Stimulated activated CD4-positive, alpha-beta T cell treated with anti-CD3 and anti-CD28 coated beads, Interleukin-1b, Interleukin-23, amount 100 ng/mL, for 24 hours (primary cell): Measurements from ENCODE around the gene IKZF2.
"Not testable (repeated sequence)": the region's sequence is repeated elsewhere in the genome, so short reads cannot be mapped to it uniquely, and the experiment has no call there.

Experiments
- DNase-seq, 4 experiments: peaks; one replicate each; pipeline ENCODE4 v3.0.0-alpha.2; 2020; ENCODE audit warnings: low read depth in 4 of 4, low spot score in 1 of 4

Gene IKZF2

DNA sequence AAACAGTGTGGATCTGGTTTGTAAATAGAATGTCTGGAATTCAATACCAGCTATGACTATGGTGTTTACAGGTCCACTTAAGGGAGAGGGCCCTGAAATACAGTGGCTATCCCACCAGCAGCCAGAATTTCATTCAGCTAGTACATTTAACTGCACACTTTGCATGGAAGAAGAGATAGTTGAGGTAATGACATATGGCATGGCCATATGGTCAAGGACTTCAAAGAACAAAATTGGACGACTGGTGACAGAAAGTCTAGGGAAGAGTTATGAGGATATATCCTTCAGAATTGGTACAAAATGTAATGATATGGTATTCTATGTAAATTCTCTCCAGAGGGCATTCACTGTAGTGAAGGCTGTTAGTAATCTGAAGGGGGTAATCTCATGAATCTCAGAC, 105.0 kb downstream of the IKZF2 start:
- DNase-seq = no peak

DNA sequence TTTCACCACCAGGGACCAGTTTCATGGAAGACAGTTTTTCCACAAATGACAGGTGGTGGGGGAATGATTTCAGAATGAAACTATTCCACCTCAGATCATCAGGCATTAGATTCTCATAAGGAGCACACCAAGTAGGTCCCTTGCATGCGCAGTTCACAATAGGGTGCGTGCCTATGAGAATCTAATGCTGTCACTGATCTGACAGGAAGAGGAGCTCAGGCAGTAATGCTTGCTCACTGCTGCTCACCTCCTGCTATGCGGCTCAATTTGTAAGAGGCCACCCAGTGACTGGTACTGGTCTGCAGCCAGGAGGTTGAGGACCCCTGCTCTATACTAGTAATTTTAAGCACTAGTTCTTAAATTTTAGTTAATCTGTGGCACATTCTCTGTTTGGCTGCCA, 107.8 kb downstream of the IKZF2 start:
- DNase-seq = no peak

DNA sequence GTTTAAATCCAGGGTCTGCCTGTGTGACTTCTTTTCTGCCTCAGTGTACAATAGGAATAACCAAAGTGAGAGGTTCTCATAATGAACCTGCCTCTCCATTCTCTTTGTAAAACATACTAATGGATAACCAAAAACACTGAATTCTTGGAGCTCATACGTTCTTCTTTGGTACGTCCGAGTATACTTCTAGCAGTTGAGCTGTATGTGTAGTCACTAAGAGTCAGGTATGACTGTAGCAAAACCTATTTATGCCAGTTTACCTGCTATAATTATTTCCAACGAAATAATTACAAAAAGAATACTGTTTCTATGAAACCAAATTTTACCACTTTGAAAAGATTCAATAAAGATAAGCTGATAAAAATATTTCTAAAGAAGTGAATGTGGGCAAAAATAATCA, 109.2 kb downstream of the IKZF2 start:
- DNase-seq = no peak

DNA sequence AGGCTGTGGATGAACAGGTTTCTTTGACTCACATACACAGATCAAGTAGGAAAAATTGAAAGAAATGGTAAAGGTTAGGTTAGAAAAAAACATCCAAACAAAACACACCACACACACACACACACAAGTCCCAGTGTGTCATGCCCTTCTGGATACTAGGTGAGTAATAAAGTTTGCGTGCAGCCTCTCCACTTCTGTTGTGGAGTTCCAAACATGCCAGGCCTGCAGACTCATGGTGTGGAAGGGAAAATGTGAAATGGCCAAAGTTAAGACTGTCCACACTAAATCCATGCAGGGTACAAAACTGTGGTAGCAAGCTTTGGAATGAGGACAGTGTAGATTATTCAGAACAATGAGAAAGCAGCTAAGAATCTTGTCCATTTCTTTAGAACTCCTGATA, 114.6 kb downstream of the IKZF2 start:
- no peak for DNase-seq

DNA sequence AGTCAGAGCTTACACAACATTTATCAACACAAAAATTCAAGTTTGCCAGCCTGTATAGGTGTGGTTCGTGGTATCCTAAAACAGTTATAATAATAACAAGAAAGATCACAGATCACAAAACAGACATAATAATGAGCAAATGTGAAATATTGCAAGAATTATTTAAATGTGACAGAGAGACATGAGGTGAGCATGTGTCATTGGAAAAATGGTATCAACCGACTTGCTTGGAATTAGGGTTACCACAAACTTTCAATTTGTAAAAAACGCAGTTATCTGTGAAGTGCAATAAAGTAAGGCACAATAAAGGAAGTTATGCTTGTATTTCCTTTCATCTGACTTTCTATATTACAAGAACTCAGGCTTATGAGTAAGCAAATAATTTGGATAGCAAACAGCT, 116.8 kb downstream of the IKZF2 start:
- DNase-seq = no peak

DNA sequence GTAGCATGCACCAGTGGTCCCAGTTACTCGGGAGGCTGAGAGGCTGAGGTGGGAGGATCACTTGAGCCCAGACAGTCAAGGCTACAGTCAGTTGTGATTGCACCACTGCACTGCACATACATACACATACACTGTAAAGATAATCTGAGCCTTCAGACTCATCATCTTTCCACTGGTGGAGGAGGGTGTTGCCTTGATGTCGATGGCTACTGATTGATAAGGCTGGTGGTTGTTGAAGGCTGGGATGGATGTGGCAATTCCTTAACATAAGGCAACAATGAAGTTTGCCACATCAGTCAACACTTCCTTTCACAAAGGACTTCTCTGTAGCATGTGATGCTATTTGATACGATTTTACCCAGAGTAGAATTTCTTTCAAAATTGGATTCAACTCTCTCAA, 118.8 kb downstream of the IKZF2 start:
- no peak for DNase-seq

DNA sequence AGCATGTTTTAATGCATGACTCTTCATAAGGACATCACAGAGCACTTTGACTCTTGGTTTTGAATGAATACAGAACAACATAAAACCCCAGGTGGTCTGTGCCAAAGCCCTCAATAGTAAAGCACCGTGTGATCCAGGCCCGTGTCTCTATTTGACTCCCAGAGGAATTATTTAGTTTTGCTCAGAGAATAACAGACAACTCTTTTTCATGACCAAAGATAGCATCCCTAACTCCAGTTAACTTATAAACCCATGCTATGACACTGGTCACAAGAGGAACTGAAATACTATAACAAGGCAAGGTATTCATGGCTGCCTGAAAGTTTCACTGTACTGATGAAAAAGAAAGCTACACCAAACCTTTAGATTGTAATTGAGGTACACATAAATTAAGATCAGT, 128.4 kb downstream of the IKZF2 start:
- DNase-seq = no peak

DNA sequence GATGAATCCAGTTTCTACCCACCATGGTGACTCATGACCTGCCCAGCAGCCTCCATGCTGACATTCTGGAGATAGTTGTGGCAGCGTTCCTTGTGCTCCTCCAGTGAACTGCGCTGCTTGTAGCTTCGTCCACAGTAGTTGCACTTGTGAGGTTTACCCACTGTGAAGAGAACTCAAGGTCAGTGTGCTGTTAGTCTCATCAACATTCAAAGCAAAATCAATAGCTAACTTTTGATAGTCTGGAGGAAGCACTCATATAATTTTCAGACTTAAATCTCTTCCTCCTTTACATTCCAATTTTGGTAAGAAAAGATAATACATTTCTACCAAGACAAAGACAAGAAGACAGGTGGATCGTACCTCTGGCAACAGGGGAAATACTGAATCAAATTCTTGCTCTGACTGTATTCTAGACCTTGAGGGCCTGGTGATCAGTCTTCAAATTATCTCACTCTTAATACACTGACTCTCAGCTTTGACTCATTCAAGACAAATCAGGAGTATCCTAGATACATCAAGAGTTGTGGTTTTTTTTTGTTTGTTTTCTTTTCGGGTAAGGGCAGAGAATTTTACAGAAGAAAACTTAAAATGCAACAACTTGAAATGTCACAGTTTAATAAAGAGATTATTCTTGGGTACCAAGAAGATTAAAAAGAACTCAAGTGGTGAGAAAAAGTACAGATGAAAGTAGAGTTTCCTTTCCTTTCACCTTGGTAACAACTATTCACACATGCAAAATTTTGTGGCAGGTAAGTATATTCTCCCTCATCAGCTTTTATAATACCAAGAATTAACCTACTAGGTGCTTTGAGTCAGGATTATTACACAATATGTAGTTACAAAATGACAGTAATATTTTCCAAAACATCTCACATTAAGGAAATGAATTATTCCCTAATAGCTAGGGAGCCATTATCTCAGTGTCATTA, 129.2 kb downstream of the IKZF2 start:
- DNase-seq = no peak

DNA sequence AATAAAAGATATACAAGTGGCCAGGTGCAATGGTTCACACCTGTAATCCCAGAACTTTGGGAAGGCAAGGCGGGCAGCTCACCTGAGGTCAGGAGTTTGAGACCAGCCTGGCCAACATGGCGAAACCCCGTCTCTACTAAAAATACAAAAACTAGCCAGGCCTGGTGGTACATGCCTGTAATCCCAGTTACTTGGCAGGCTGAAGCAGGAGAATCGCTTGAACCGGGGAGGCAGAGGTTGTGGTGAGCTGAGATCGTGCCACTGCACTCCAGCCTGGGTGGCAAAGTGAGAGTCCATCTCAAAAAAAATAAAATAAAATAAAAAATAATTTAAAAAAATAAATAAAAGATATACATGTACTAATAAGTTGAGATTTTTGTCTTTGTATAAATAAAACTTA, 130.5 kb downstream of the IKZF2 start:
- DNase-seq = not testable (repeated sequence)

DNA sequence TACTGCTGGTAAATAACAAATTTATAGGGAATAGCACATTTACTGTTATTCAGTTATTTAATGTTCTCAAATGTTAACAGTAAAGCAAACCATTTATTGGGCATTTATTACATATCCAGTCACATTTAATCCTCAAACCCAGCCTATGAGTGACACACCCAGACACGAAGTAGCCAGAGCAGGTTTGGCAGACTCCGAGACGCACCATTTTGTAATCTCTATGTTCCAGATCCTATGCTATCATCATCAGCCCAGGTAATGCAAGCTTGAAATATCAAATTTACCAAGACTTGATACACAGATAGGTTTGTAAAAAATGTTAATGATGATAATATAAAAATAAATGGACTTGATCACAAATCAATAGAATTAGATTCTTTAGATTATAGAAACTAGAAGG, 131.1 kb downstream of the IKZF2 start:
- no peak for DNase-seq

DNA sequence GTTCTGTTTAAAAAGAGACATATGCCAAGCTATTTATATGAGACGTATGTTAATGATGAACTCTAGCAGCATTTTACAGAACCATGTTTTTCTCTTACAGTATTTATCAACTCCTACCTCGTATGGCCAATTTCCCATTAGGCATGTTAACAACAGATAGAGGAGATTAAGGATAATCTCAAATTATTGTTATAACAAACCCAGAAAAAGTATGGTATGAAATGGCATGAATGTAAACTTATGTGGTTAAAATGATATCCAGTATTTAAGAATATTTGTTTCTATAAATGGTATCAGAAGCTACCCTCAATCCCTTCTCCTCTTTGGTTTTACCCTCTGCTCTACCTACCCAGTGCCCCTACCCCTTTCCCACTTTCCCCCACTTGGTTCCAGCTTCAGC, 132.0 kb downstream of the IKZF2 start:
- no peak for DNase-seq

DNA sequence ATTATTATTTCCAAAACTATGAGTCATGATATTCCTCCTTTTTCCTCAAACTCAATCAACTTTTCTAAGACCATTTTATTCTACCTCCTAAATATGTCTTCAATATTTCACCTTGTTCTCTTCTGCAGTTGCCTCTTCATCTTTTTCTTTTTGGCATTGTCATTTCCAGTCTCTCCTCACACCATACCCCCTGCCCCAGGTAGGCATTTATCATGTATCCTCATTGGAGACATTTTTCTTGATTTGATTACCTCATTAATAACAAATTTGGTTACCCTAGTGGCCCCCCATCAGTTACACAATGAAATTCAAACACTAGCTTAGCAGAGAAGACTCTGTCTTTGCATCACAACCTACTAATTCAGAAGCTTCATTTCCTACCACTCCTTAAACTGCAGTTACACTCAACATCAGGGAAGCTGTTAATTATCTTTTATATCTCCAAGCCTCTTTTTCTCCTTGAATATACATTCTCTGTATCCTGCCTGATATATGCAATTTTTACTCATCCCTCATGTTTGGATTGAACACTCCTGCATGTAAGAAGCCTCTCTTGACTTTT, 133.0 kb downstream of the IKZF2 start:
- no peak for DNase-seq

DNA sequence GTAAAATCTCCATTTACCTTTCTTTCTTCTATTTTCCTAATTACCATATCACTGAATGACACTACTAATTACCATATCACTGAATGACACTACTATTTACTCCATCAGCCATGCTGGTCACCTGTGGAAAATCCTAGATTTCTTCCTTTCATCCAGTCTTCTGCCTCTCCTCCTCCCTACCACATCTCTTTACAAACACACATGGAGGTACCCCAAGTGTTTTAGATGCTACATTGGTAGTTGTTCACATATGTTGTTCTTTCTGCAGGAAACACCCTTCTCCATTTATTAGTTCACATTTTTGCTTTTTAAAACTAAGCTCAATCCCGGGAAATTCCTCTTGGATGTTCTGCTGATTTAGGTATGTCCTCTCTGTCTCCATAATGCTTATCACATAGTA, 134.0 kb downstream of the IKZF2 start:
- DNase-seq = no peak

DNA sequence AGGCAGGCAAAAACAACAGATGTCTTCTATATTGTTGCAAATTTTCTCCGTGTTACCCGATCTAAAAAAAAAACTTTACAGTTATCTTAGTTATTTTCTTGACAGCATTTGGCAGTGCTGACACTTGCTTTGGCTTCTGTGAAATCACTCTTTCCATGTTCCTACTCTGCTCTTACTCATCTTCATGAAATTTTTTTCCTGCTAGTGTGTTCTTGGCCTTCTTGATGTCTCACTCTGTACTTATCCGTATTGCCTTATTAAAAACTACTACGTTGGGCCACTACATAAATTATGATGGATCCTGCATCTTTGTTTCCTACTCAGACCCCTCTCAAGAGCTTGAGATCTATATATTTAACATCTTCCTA, 134.4 kb downstream of the IKZF2 start:
- no peak for DNase-seq

DNA sequence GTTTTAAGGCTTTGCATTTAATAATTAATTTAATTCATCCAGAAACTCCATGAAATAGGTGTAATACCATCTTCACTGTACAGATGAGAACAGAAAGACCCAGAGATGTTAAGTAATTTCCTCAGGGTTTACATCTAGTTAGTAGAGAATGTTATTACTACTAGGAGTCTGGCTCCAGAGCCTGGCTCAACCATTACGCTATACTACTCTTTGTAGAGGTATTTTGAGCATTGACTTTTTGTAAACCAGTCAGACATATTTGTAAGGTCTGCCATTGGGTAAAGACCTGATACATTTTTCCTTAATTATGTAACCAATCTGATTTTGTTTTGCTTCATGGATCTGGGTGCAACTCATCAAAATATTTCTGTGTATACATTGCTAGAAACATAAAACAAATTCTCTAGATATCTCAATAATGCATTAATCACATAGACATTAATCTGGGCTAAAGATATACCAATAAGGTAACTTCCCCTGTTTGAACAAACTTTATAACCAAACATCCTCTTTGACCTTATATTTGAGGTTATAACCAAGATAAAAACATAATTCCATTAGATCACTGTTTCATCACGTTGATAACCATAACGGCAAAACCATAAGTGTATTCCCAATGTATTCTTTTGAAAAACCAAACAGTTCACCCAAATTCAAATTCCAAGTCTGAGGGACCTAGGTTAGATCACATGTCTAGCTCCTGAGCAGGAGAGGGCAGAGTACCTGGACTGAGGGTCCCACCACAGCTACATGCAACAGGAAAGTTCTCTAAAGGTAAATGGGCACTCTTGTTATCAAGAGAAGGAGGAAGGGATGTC, 135.0 kb downstream of the IKZF2 start:
- DNase-seq = no peak

DNA sequence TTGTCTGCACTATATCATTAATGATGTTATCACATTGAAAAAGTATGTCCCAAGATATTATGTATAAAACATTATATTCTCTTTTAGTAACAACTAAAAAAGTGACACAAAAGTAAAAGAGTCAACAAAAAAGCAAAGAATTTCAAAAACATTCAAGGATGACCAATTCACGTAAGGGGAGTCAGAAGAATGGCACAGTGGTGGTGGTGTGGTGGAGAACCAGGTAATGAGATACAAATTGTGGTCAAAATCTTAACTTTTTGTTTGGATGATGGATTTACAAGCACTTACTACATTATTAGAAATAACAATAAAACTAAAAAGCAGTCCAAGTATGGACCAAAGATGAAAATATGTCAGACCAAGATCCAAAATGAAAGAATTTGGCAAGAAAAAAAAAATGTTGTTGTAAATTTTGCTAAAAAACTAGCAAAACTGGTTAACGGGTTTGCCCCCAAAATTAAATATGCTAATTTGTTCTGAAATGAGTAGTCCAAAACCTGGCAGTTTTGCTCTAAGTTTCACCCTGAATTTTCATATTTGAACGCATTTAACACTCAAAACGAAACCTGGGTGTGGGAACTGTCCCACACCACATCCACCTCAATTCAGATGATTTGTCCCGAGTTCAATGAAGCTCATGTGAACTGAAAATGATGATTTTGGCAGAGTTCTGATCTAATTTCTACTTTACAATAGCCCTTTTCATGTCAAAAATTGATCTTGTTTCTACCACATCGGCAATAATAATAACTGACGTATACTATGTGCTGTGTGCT, 135.8 kb downstream of the IKZF2 start:
- DNase-seq = peak in 3 of 4 experiments; percentile 2 to 22 (median 7)

DNA sequence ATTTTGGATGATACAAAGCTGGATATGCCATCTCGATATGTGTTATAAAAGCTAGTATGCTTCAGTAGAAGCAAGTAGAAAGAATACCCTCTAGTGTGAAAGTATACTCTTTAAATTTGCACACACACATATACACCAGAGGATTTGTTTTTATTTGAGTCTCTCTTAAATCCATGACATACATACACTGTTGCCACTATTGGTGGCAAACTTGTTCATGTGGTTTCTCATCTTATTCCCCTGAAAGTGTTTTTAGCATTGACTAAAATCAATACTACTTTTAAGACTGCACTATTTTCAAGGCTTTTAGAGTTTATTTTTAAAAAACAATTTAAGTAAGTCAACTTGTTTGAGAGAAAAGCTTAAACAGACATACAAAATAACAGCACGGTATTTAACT, 137.4 kb downstream of the IKZF2 start:
- DNase-seq = no peak

DNA sequence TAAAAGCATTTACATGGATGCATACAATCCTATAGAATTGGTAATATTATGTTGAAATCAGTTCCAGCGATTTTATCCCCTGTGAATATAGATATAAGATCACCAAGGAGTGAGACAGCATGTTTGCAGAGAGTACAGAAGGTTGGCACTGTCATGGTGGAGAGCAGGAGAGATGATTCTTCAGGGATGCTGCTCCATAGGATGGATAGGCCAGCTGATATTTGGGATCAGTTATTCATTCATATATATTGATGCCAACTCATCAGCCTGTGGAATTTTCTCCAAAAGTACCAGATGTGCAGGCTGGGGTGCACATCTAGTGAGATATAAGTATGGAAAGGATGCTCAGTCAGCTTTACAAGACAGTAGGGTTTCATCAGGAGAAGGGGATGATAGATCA, 139.9 kb downstream of the IKZF2 start:
- no peak for DNase-seq

DNA sequence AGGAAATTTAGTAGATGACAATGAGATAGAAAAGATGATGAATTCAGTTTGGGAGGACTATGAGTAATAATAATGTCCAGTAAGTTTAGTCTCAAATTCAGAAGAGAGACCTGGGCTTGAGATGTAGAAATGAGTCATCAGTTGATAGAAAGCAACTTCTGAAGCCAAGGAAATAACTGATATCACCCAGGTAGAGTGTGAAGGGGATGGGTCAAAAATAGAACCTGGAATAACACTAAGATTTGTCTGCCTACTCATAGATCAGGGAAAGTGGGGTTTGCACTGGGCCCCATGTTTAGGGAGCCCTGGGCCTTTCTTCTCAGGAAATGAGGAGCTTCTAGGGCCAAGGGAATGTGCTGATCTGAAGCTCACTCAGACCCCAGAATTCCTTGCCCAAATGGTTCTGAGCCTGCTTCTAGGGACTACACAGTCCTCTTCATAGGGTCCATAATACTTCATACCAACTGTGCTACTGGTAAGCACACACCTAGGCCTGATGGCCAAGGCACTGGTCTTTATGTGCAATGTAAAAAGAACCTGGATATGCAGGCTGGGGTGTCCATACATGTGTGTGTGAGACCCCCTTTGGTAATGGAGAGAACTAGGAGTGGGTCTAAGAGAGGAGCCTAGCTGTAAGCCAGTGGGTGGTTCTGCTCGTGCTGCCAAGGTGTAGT, 141.2 kb downstream of the IKZF2 start:
- DNase-seq = no peak

DNA sequence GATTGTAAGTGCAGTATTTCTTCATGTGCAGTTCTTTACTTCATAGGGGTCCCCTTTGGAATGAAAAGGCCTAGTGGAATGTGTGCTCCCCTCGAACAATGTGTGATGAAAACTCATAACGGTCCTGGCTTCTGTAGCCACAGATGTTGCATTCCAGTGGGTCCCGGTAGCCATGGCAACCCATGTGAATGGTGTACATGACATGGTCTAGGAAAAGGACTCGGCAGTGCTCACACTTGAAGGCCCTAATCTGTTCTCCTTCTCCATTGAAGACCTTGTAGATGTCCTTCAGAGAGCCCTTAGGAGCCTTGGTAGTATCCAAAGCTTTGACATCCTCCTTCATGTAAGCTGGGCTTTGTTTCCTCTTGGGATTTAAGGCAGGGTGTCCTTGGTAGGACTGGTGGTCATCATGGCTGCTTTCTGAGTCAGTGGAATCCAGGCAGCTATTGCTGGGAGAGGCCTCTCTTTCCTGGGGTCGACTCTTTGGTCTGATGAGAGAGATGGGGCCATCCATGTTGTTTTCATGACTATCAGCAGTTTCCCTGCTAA, 144.0 kb downstream of the IKZF2 start:
- DNase-seq = no peak
